ENCODE measurements around the gene DNASE1L2.

Gene DNASE1L2

GRCh38 chr16:2204416-2205103, 31.7 kb upstream of the DNASE1L2 start:
- no peak for DNase-seq (ENCODE audit: low read depth in 2 of 2)

GRCh38 chr16:2205104-2205966, 30.9 kb upstream of the DNASE1L2 start, which contains the start of gene MLST8:
MLST8 (plus strand) TSS chr16:2205454; CDS start chr16:2206086, 632 bp downstream.
- peak; percentile 80 to 84 for DNase-seq (ENCODE audit: low read depth in 2 of 2)

GRCh38 chr16:2205967-2206313, 30.3 kb upstream of the DNASE1L2 start:
- DNase-seq (ENCODE audit: low read depth in 2 of 2), result no peak

- DNase-seq (ENCODE audit: low read depth in 2 of 2), result no peak
Observed at GRCh38 chr16:2206420-2206779, 29.8 kb upstream of the DNASE1L2 start.

- DNase-seq (ENCODE audit: low read depth in 2 of 2), result no peak
Observed at GRCh38 chr16:2206780-2207433, 29.3 kb upstream of the DNASE1L2 start.

- DNase-seq (ENCODE audit: low read depth in 2 of 2), result no peak
Observed at GRCh38 chr16:2207872-2208271, 28.4 kb upstream of the DNASE1L2 start.

- no peak for DNase-seq (ENCODE audit: low read depth in 2 of 2)
Observed at GRCh38 chr16:2208308-2208707, 27.9 kb upstream of the DNASE1L2 start.

GRCh38 chr16:2208772-2209171, 27.5 kb upstream of the DNASE1L2 start:
- no peak for DNase-seq (ENCODE audit: low read depth in 2 of 2)

- no peak for DNase-seq (ENCODE audit: low read depth in 2 of 2)
Observed at GRCh38 chr16:2209258-2210008, 26.8 kb upstream of the DNASE1L2 start.

GRCh38 chr16:2210009-2210332, 26.3 kb upstream of the DNASE1L2 start:
- no peak for DNase-seq (ENCODE audit: low read depth in 2 of 2)

GRCh38 chr16:2210386-2211365, 25.6 kb upstream of the DNASE1L2 start, which contains the start of gene BRICD5:
BRICD5 (minus strand) TSS chr16:2210863; CDS start chr16:2210833, 30 bp downstream.
- no peak for DNase-seq (ENCODE audit: low read depth in 2 of 2)

GRCh38 chr16:2211923-2212347, 24.3 kb upstream of the DNASE1L2 start:
- no peak for DNase-seq (ENCODE audit: low read depth in 2 of 2)

GRCh38 chr16:2212362-2213324, 23.6 kb upstream of the DNASE1L2 start:
- no peak for DNase-seq (ENCODE audit: low read depth in 2 of 2)

- DNase-seq (ENCODE audit: low read depth in 2 of 2), result no peak
Observed at GRCh38 chr16:2213817-2214718, 22.2 kb upstream of the DNASE1L2 start.

- no peak for DNase-seq (ENCODE audit: low read depth in 2 of 2)
Observed at GRCh38 chr16:2214719-2214968, 21.6 kb upstream of the DNASE1L2 start, which contains the start of gene PGP. PGP (minus strand) TSS chr16:2214840; CDS start chr16:2214777, 63 bp downstream.

- DNase-seq (ENCODE audit: low read depth in 2 of 2), result no peak
Observed at GRCh38 chr16:2216330-2216729, 19.9 kb upstream of the DNASE1L2 start.

- peak; percentile 98 to 99 for DNase-seq (ENCODE audit: low read depth in 2 of 2)
Observed at GRCh38 chr16:2223221-2223941, 12.9 kb upstream of the DNASE1L2 start, which contains the start of gene E4F1. E4F1 (plus strand) TSS chr16:2223591; CDS start chr16:2223614, 23 bp downstream.
